ENCODE measurements around the gene VASN. TPM values are rescaled to one million over a fixed set of nuclear protein-coding genes. Genes with fewer than 3 reads are reported as not detected.

VASN gene
- total and polyA plus RNA-seq, 10 of the 15 experiments (the other 5 are each of a cell fraction or from before 2014, with no cell fraction given) = 0.02 to 0.19 (median 0.14) TPM; not detected in 6

- in situ Hi-C loops (cut with MboI) = no loop called here
- Histone ChIP-seq H3K27me3 (replicated peaks in 1 of 2; ENCODE audit: control insufficient read depth in 2 of 2, insufficient read depth in 2 of 2, low read length in 1 of 2) (no peaks in the 10 kb centered on the region), H3K36me3 (ENCODE audit: control insufficient read depth in 2 of 2, insufficient read depth in 2 of 2, low read length in 1 of 2) (peaks cover 0 to 3% of the 10 kb centered on the region in 2 experiments; a peak in 3 of 4 replicates), H3K4me3 (peak within 1 kb of the TSS; percentile 78), H3K9ac (ENCODE audit: control insufficient read depth, insufficient read depth, low read length) (peak within 1 kb of the TSS; percentile 94), H3K4me2 (ENCODE audit: control insufficient read depth, insufficient read depth) (peak within 1 kb of the TSS; percentile 90), H4K20me1 (ENCODE audit: control insufficient read depth, insufficient read depth) (no peaks in the 10 kb centered on the region; the same call in 1 of the 2 replicates), H2AFZ (ENCODE audit: control insufficient read depth, low read depth, low read length) (peak within 1 kb of the TSS; percentile 46), H3K4me1 (ENCODE audit: control insufficient read depth, insufficient read depth, low read length) (no peaks in the 10 kb centered on the region), H3K79me2 (ENCODE audit: control insufficient read depth, insufficient read depth, low read length) (peaks cover 23% of the 10 kb centered on the region), H3K9me3 (replicated peaks; ENCODE audit: control insufficient read depth, insufficient read depth, low read length) (no peaks in the 10 kb centered on the region), H3K27ac (ENCODE audit: control insufficient read depth, insufficient read depth) (peak within 1 kb of the TSS; percentile 82)
- WGBS (ENCODE audit: insufficient coverage, insufficient replicate concordance, low lambda C conversion rate, missing lambda C conversion rate) = 2% methylated on average over 65 of the region's 81 CpGs
- ChIA-PET CTCF (interaction anchor here (0.8 to 3.2 kb wide), 10 partner anchors 20 to 97 kb away, joined by 3 to 30 read pairs (median 4); no protein-coding TSS in a partner anchor), POLR2A (interaction anchor here (0.5 to 1.0 kb wide), 4 partner anchors 38 to 347 kb away, joined by 3 to 10 read pairs (median 3); partner anchors contain the start of gene HMOX2), RAD21 (ENCODE audit: unreplicated experiment) (interaction anchor here (0.6 to 1.3 kb wide), 6 partner anchors 50 to 265 kb away, joined by 3 read pairs; partner anchors contain the start of gene CORO7), SMC1A (ENCODE audit: uncharacterized antibody, unreplicated experiment) (interaction anchor here (0.6 to 1.7 kb wide), 3 partner anchors 23 to 65 kb away, joined by 3 to 5 read pairs (median 3); no protein-coding TSS in a partner anchor)
- intact Hi-C loops (cut with micrococcal nuclease; ENCODE audit: unreplicated experiment) = loop anchor here (10.0 kb wide), 1 partner anchor 124 kb away; the partner anchor contains the start of genes HMOX2 and NMRAL1
- FAIRE-seq (peak; percentile 47), ATAC-seq (peak; percentile 97), DNase-seq (ENCODE audit: low read depth, low spot score) (peak; percentile 88)
- no TSS peak for BruUV-seq (replicated peaks)
- TF ChIP-seq RCOR1 (conservative IDR thresholded peaks at IDR 0.05; ENCODE audit: low read depth, low read length) = no peak
- TF ChIP-seq NBN (IDR thresholded peaks at IDR 0.05) = peak; percentile 42; the same call in 1 of the 2 replicates
- no peak for TF ChIP-seq ASH2L (IDR thresholded peaks at IDR 0.05; ENCODE audit: borderline replicate concordance, low read depth)
- no peak for TF ChIP-seq REST (IDR thresholded peaks at IDR 0.05; ENCODE audit: low read depth, low read length)
- TF ChIP-seq YY1 (IDR thresholded peaks at IDR 0.05; ENCODE audit: low read depth, low read length) = peak; percentile 72; the same call in 1 of the 2 replicates
- peak; percentile 52 for TF ChIP-seq RUNX3 (IDR thresholded peaks at IDR 0.05; ENCODE audit: low read length)
- TF ChIP-seq SMARCA5 (IDR thresholded peaks at IDR 0.05) = peak; percentile 88
- TF ChIP-seq NKRF (conservative IDR thresholded peaks at IDR 0.05) = peak; percentile 93
- TF ChIP-seq HDAC2 (IDR thresholded peaks at IDR 0.05) = no peak
- peak; percentile 36; the same call in 1 of the 2 replicates for TF ChIP-seq SMAD5 (IDR thresholded peaks at IDR 0.05; ENCODE audit: low read depth)
- peak; percentile 75; the same call in 1 of the 2 replicates for TF ChIP-seq POLR2AphosphoS2 (IDR thresholded peaks at IDR 0.05; ENCODE audit: low read depth, low read length)
- 0 out of 2 replicates have a peak, but pooled peaks have one; percentile 8 for TF ChIP-seq MEF2A (IDR thresholded peaks at IDR 0.05; ENCODE audit: insufficient read depth, low read depth, low read length)
- peak; percentile 99 for TF ChIP-seq NR2F1 (conservative IDR thresholded peaks at IDR 0.05)
- peak; percentile 44 for TF ChIP-seq SIN3A (IDR thresholded peaks at IDR 0.05; ENCODE audit: low read depth, low read length)
- TF ChIP-seq SUPT20H (IDR thresholded peaks at IDR 0.05; ENCODE audit: borderline replicate concordance, control insufficient read depth, low read depth, low read length) = no peak
- TF ChIP-seq ZNF24 (IDR thresholded peaks at IDR 0.05) = 0 out of 2 replicates have a peak, but pooled peaks have one; percentile 17
- TF ChIP-seq POLR2A (IDR thresholded peaks at IDR 0.05; ENCODE audit: low read depth, low read length) = peak; percentile 88
- no peak for TF ChIP-seq TCF12 (IDR thresholded peaks at IDR 0.05; ENCODE audit: low read depth, low read length)
Observed at GRCh38 chr16:4350787-4351659, 20.6 kb upstream of the VASN start, which contains the start of gene PAM16. PAM16 (minus strand) TSS chr16:4351321; CDS start chr16:4351234, 87 bp downstream.

Data from GM12878 (cell line).